ENCODE data around the gene MRPS31.
A peak's percentile ranks its signal among the peaks of the same experiment; 100 is the strongest.

The MRPS31 gene

GRCh38 chr13:40770934-40771618 lies at the start of gene MRPS31:
Gene MRPS31, minus strand, starts transcription at chr13:40771190. Its CDS starts 54 bp downstream, at chr13:40771136.
- peak; percentile 95 for DNase-seq

GRCh38 chr13:40819797-40820315 lies 48.9 kb upstream of the MRPS31 start:
- DNase-seq, result no peak

DNA sequence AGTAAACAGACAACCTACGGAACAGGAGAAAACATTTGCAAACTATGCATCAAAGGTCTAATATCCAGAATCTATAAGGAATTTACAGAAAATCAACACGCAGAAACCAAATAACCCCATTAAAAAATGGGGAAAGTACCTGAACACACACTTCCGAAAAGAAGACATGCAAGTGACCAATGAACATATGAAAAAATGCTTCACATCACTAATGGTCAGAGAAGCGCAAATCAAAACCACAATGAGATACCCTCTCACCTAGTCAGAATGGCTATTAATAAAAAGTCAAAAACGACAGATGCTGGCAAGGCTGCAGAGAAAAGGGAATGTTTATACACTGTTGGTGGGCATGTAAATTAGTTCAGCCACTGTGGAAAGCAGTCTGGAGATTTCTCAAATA lies 47.9 kb upstream of the MRPS31 start:
- DNase-seq, result no peak

GRCh38 chr13:40814803-40815202 lies 43.8 kb upstream of the MRPS31 start:
- no peak for DNase-seq

GRCh38 chr13:40813667-40814454 lies 42.9 kb upstream of the MRPS31 start:
- DNase-seq, result no peak

DNA sequence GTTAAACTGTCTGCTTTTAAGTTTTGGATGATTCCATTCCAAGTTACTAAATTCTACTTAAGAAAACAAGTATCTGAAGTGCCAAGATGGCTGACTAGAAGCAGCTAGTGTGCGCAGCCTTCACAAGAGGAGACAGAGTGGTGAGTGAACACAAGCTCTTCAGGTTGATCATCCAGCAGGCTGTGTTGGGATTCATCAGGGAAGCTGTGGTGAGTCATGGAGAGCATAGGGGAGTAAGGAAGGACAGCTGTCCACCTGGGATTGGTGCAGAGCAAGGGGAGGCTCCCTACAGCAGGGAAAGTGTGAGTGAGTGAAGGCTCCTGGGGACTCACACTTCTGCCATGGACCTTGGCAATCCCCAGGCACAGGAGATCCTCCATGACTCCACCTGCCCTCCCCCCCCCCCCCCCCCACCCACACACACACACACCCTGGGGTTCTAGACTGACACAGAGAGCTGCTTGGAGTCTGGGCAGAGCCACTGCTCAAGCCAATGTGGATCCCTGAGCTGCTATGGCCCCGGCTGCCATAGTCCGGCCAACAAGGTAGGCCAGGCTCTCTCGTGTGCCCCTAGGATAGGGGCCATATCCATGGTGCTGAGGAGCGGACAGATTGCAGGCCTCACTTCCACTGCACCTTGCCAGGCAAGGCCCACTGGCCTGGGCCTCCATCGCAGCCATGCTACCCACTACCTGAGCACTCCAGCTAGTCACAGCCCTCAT lies 41.9 kb upstream of the MRPS31 start:
- DNase-seq, result no peak

GRCh38 chr13:40812102-40812501 lies 41.1 kb upstream of the MRPS31 start:
- DNase-seq, result no peak

- DNase-seq, result no peak
These were observed 38.5 kb upstream of the MRPS31 start for GRCh38 chr13:40809471-40809870.

DNA sequence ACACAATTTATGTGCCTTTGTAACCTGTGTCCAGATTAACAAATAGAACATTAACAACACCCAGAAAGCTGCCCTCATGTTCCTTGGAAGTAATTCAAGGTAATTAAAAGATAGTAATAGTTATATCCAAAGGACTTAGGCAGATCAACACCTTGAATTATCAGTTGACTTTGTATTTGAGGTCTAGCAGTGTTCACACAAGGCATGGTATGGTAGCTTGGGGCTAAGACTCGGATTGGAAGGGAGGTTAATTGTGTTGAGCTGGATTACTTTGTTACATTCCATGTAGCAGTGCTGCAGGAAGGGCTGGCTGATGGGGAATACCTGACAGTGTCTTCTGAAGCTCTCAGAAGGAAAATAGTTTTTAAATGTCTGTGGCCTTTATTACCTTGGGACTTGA lies 35.3 kb upstream of the MRPS31 start:
- DNase-seq, result no peak

DNA sequence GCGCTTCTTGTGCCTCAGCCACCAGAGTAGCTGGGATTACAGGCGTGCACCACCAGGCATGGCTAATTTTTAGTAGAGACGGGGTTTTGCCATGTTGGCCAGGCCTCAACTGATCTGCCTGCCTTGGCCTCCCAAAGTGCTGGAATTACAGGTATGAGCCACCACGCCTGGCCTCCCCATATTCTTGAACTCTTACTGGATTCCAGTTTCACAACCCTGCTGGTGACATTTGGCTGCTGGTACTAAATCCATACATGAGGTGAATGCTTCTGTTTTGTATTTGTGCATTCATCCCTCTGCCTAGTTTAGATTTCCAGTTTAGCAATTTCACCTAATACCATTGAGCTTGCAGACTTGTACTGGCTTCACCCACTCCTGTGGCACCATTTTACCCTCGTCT lies 32.3 kb upstream of the MRPS31 start:
- DNase-seq, result no peak

- DNase-seq, result no peak
These were observed 30.5 kb upstream of the MRPS31 start for GRCh38 chr13:40801255-40802217.

DNA sequence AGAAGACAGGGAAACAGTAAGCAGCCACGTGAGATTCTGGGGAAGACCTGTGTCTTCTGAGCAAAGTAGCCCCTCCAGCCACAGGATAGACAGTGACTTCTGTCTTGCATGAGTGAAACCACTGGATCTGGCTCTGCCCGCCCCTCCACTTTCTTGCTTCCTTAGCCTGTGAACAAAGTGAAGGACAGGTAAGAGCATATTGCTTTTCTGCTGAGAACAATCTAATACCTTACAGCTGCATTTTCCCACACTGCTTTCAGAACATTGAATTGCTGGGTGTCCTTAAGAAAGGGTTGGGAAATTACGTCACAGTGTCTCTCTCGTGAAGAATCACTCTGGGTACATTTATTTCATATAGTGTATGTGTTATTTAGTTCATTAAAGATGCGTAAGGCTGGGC lies 29.6 kb upstream of the MRPS31 start:
- DNase-seq, result no peak

DNA sequence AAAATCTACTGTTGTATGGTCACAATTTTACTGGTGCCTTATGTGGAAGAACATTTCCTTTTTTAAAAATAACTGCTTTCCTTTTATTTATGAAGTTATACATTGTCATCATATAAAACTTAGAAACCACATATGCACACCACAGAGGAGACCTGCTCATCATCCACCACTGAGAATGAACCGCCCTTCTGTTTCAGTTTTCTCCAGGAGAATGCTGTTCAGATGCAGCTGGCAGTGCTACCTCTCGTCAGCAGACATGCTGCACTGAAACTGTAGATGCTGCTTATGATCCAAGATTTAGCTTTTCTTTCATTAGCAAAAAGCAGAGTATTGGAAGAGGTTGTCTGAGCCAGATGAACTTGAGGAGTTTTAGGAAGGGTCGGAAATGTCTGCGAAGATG lies 28.5 kb upstream of the MRPS31 start:
- no peak for DNase-seq

- no peak for DNase-seq
These were observed 27.4 kb upstream of the MRPS31 start for GRCh38 chr13:40798380-40798779.

DNA sequence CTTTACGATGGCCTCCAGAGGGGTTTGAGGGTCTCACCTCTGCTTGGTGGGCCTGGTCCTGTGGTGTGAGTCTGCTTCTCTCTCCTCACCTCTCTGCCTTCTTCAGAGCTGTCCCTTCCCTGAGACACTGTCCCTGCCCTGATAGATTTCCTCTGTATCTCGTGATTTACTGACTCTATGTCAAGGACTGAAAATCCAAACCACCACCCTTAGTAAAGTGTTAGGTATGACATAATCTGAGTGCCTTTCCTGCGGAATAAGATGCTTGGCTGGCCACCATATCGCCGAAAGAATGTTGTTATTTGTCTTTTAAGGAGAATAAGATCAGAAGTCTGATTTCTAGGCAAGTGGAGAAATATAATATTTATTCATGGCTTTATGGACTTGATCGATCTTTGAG lies 25.7 kb upstream of the MRPS31 start:
- DNase-seq, result no peak

- DNase-seq, result no peak
These were observed 23.7 kb upstream of the MRPS31 start for GRCh38 chr13:40794414-40795368.

DNA sequence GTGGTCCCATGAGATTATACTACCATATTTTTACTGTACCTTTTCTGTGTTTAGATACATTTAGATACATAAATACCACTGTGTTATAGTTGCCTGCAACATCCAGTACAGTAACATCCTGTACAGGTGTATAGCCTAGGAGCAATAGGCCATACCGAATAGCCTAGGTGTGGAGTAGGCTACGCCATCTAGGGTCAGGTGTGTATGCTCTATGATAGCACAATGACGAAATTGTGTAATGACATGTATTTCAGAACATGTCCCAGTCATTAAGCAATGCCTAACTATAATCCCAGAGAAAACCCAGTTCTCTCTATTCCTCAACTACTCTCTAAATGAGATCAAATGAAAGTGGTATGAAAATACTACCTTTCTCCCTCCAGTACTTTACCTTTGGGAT lies 22.3 kb upstream of the MRPS31 start:
- DNase-seq, result no peak

- DNase-seq, result no peak
These were observed 21.5 kb upstream of the MRPS31 start for GRCh38 chr13:40792284-40793051.

GRCh38 chr13:40790154-40790616 lies 19.2 kb upstream of the MRPS31 start:
- DNase-seq, result no peak

All from activated CD4-positive, CD25-positive, alpha-beta regulatory T cell treated with anti-CD3 and anti-CD28 coated beads, Interleukin-2, amount 50 U/mL, for 72 hours (primary cell).